Glutamatergic neuron (in vitro differentiated cells): ENCODE data around the gene SAMD8. TPM values are rescaled to one million over a fixed set of nuclear protein-coding genes. Genes with fewer than 3 reads are reported as not detected.
A peak's percentile ranks its signal among the peaks of the same experiment; 100 is the strongest.

Experiments used
- DNase-seq: peaks from one replicate; pipeline ENCODE4 v3.0.0; 2022
- H3K27ac Mint-ChIP-seq: one replicate; pipeline ENCODE4 v1.8.0; 2020; ENCODE audit warnings: mild to moderate bottlenecking, mixed read lengths, inconsistent platforms; ENCODE audit not compliant: unreplicated experiment
- H3K27me3 Mint-ChIP-seq: one replicate; pipeline ENCODE4 v1.8.0; 2020; ENCODE audit warnings: mild to moderate bottlenecking, moderate library complexity, mixed read lengths, inconsistent platforms; ENCODE audit not compliant: unreplicated experiment
- H3K36me3 Mint-ChIP-seq: one replicate; pipeline ENCODE4 v1.8.0; 2020; ENCODE audit warnings: mild to moderate bottlenecking, mixed read lengths, inconsistent platforms; ENCODE audit not compliant: unreplicated experiment
- H3K4me1 Mint-ChIP-seq: one replicate; pipeline ENCODE4 v1.8.0; 2020; ENCODE audit warnings: mild to moderate bottlenecking, low read depth, mixed read lengths, inconsistent platforms; ENCODE audit not compliant: unreplicated experiment
- H3K4me3 Mint-ChIP-seq: one replicate; pipeline ENCODE4 v1.8.0; 2020; ENCODE audit warnings: mild to moderate bottlenecking, mixed read lengths, inconsistent platforms; ENCODE audit not compliant: unreplicated experiment
- H3K9me3 Mint-ChIP-seq: one replicate; pipeline ENCODE4 v1.8.0; 2020; ENCODE audit warnings: mild to moderate bottlenecking, moderate library complexity, mixed read lengths, inconsistent platforms; ENCODE audit not compliant: unreplicated experiment
- total RNA-seq: library from RNA; stranded (reverse); fragmentation: NEBNext Ultra II Directional; extraction: Animal tissue kit (Norgen Biotek cat#: 25700); gene quantifications from one replicate; pipeline ENCODE4 v1.2.1, GENCODE V29; 2021; ENCODE audit not compliant: unreplicated experiment
- TF ChIP-seq, protein P1 (sequence below): fragments of 200-600 bp; sonication (generic); IDR thresholded peaks from one replicate; pipeline ENCODE4 v1.5.0; 2021; ENCODE audit not compliant: partially characterized antibody, unreplicated experiment

The SAMD8 gene
- total RNA-seq, 1 donor from 2014 or later, result 32.8 TPM

DNA sequence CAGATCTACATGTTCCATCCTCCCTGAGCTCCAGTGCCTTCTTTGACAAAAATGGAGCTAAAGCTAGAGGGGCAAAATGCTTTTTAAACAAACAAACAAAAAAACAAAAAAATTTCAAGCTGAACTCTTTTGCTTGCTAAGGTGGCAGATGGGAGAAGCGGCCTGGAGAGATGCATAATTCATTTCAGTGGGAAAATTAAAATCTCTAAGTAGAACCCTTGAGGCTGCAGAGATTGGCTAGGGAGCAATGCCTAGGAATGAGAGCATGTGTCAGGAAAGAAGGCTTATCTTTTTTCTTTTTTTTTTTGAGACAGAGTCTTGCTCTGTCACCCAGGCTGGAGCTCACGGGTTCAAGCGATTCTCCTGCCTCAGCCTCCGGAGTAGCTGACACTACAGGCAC lies 46.4 kb upstream of the SAMD8 start:
- peaks cover 3% of the 10 kb centered on the region for H3K9me3 Mint-ChIP-seq
- peaks cover 2% of the 10 kb centered on the region for H3K4me1 Mint-ChIP-seq
- H3K27me3 Mint-ChIP-seq, result no peaks in the 10 kb centered on the region
- TF ChIP-seq, protein P1, sequence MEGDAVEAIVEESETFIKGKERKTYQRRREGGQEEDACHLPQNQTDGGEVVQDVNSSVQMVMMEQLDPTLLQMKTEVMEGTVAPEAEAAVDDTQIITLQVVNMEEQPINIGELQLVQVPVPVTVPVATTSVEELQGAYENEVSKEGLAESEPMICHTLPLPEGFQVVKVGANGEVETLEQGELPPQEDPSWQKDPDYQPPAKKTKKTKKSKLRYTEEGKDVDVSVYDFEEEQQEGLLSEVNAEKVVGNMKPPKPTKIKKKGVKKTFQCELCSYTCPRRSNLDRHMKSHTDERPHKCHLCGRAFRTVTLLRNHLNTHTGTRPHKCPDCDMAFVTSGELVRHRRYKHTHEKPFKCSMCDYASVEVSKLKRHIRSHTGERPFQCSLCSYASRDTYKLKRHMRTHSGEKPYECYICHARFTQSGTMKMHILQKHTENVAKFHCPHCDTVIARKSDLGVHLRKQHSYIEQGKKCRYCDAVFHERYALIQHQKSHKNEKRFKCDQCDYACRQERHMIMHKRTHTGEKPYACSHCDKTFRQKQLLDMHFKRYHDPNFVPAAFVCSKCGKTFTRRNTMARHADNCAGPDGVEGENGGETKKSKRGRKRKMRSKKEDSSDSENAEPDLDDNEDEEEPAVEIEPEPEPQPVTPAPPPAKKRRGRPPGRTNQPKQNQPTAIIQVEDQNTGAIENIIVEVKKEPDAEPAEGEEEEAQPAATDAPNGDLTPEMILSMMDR, result no peak
- H3K27ac Mint-ChIP-seq, result no peak overlapping the region
- H3K36me3 Mint-ChIP-seq, result no peaks in the 10 kb centered on the region
- DNase-seq, result no peak
- H3K4me3 Mint-ChIP-seq, result peak overlapping the region; percentile 18

DNA sequence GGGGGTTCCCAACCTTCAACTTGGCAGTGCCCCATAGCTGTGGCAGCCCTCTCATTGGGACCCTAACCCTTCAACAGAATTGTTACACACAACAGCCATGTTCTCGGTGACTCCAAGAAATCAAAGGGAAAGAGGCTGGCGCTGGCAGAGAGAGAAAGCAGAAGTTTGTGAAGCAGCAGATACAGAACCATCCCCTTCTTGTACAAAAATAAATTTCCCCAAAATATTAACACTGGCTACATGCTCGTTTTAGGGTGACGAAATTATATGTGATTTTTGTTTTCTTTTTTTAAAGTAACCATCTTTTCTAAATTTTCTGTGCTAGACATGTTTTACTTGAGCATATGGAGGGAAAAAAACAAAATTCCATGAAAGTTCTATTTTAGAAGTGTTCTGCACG lies 45.2 kb upstream of the SAMD8 start:
- H3K27ac Mint-ChIP-seq, result no peak overlapping the region
- no peaks in the 10 kb centered on the region for H3K27me3 Mint-ChIP-seq
- TF ChIP-seq, protein P1, result no peak
- H3K4me3 Mint-ChIP-seq, result no peak overlapping the region
- H3K9me3 Mint-ChIP-seq, result peaks cover 3% of the 10 kb centered on the region
- DNase-seq, result no peak
- H3K4me1 Mint-ChIP-seq, result peaks cover 4% of the 10 kb centered on the region
- no peaks in the 10 kb centered on the region for H3K36me3 Mint-ChIP-seq

DNA sequence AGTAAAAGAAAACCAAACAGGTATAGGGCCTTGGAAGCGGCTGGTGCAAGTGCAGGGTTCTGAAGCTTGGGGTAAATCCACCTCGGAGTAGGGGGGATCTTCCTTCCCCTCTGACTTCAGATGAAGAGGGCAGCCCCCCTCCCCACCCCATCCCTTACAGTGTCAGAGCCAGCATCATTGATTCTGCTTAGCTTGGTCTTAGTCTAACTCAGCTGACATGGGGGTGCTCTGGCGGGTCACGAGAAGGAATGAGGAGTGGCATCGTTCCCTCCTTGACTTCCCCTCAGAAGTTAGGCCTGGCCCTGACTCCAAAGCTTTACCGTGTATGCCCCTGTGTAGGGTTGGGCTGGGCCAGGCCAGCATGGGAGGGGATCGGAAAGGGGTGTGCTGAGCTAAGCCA lies 44.2 kb upstream of the SAMD8 start:
- H3K4me3 Mint-ChIP-seq, result no peak overlapping the region
- peaks cover 4% of the 10 kb centered on the region for H3K4me1 Mint-ChIP-seq
- no peak for DNase-seq
- H3K9me3 Mint-ChIP-seq, result peaks cover under 1% of the 10 kb centered on the region
- H3K36me3 Mint-ChIP-seq, result no peaks in the 10 kb centered on the region
- H3K27me3 Mint-ChIP-seq, result no peaks in the 10 kb centered on the region
- TF ChIP-seq, protein P1, result no peak
- H3K27ac Mint-ChIP-seq, result no peak overlapping the region

DNA sequence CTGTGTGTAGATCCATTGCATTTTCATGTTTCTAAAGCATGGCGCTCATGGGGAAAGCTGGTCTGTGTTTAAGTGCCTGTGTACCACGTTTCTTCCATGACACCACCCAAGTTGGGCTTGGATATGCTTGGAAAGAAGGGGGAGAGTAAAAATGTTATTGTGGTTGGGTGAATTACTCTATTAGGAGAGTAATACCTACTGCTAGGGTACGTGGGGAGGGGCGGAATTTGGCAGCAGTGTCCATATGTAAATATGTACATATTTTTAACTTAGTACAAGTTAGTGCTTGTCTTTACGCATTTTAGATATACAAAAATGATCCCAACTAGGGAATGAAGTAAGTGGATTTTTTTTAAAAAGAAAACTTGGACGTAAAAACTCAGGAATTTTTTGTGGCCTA lies 42.9 kb upstream of the SAMD8 start:
- Mint-ChIP-seq H3K4me3 (no peak overlapping the region), H3K36me3 (no peaks in the 10 kb centered on the region), H3K9me3 (no peaks in the 10 kb centered on the region), H3K27me3 (no peaks in the 10 kb centered on the region), H3K4me1 (peaks cover 4% of the 10 kb centered on the region), H3K27ac (no peak overlapping the region)
- DNase-seq, result no peak
- TF ChIP-seq, protein P1, result no peak

DNA sequence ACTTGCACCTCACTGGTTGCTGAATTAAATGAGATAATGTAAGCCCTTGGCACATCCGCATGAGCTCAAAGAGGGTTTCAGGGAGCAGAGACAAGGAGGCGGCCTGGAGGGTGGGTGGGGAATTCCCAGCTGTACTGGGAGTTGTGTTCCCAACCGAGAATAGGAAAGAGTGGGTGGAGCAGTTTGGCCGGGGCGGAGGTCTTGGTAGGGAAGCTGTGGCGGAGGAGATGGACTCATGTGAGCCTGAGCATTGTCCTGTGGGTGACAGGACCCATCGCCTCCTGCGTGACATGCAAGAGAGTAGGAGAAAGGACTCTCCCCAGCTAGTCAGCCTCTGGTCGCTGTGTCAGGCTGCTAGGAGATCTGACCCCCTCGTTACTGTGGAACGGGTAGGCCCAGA lies 41.0 kb upstream of the SAMD8 start:
- H3K27ac Mint-ChIP-seq, result no peak overlapping the region
- TF ChIP-seq, protein P1, result no peak
- H3K4me3 Mint-ChIP-seq, result no peak overlapping the region

More for the DNA sequence above, 41.0 kb upstream of the SAMD8 start:
- Mint-ChIP-seq H3K27me3 (no peaks in the 10 kb centered on the region), H3K9me3 (peaks cover 2% of the 10 kb centered on the region), H3K4me1 (peaks cover 8% of the 10 kb centered on the region), H3K36me3 (no peaks in the 10 kb centered on the region)
- DNase-seq, result no peak
